T-helper 9 cell (primary cell): ENCODE measurements around the gene NOS1.

Experiments
- DNase-seq: peaks from one replicate; pipeline ENCODE4 v3.0.0-alpha.2; 2020

NOS1 gene

DNA sequence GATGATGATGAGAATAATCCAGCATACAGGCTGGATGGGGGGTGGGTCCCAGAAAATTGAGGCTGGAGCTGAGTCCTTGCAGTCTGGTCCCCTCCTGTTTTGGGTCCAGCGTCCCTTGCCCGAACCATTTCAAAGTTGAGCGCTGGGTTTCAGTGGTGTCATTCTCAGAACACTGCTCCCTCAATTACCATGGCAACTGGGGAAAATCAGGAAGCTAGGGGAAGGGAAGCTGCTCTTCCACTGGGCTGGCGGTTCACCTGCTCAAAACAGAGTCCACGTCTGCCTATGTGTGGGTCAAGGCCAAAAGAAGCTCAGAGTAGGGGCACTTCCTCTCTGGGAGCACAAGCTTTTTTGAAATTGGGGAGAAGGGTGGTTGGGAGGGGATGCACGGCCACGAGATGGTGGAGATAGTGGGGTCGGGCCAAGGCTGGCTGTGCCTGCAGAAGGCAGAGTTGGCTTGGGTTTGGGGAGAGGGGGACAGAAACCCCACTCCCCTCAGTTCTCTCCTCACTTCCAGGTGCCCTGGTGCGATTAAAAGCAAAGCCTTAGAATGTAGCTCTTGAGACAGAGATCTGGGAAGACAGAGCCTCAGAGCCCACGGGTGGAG, 1.7 kb upstream of the NOS1 start:
- DNase-seq = no peak

DNA sequence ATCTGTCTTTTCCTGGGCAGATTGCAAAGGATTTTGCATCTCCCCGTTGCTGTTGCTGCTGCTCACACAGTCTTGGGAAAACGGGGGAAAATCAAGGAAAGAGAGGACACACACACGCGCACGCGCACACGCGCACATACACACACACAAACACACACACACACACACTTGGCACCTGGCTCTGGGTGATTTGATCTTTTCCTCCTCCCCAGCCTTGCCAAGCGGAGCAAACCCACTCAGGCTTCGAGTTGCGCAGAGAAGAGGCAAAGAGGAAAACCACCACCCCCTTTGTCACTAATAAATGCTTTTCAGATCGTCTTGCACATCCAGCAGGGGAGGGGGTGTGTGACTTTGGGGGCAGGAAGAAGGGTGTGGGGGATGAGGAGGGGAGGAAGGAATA, 965 bp upstream of the NOS1 start:
- DNase-seq = no peak

DNA sequence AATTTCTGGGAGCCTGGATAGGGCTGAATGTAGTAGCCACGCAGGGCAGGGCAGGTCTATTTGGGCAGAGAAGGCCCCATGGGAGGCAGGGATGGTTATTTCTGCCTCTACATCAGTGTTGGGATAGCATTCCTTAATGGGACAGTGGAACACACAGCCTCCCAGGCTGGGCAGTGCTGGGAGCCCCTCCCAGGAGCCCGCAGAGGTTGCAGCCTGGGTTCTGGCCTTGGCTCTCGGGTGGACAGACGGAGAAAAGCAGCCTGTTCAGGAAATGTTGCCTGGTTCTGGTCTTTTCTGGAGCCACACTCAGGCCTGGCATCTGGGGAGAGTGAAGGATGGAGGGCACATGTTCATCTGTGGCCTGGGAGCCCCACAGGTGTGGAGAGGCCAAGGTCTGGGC, 479 bp upstream of the NOS1 start:
- DNase-seq = no peak

DNA sequence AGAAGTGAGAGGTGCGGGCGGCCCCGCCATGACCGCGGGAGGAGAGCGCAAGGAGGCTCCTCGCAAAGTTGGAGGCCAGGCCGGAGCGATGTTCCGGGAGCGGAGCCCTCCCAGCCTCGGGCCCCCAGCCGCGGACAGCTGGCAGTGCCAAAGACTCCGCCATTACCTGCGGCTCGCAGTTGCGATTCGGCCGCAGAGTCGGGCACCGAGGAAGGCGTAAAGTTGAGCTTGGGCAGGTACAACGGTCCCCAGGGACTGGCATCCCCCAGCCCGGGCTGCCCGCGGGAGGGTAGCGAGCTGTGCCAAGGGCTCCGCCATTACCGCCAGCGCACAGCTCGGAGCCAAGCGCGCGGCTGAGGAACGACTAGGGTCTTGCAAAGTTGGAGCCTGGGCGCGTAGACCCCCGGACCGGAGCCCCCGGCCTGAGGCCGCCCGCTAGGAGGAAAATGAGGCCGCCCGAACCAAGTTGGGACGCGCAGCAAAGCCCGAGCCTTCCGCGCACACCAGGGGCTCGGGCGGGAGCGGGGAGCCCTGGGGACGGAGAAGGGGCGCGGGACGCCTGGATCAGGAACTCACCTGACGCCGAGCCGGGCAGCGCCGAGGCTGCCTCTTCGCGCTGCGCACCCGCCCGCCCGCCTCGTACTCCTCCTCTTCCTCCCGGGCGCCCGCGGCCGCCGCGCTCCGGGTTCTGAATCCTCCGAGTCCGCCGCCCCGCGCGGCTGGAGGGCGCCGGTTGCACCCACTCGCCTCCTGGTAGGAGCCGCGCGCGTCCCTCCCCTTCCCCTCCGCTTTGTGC, 677 bp downstream of the NOS1 start:
- DNase-seq = no peak

DNA sequence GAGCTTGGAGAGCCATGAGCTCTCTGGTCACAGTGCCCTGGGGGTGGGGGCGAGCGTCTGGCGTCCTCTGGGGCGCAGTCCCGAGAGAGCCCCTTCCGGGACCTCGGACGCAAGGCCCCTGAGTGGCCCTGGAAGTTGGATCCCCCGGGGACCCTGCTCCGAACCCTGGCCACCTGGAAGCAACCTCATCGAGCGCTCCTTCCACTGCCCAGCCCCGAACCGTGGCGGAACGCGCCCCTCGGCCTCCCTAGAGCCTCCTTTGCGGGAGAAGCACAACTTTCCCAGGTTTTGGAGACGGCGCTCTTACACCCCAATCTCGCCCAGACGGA, 1.2 kb downstream of the NOS1 start:
- no peak for DNase-seq

DNA sequence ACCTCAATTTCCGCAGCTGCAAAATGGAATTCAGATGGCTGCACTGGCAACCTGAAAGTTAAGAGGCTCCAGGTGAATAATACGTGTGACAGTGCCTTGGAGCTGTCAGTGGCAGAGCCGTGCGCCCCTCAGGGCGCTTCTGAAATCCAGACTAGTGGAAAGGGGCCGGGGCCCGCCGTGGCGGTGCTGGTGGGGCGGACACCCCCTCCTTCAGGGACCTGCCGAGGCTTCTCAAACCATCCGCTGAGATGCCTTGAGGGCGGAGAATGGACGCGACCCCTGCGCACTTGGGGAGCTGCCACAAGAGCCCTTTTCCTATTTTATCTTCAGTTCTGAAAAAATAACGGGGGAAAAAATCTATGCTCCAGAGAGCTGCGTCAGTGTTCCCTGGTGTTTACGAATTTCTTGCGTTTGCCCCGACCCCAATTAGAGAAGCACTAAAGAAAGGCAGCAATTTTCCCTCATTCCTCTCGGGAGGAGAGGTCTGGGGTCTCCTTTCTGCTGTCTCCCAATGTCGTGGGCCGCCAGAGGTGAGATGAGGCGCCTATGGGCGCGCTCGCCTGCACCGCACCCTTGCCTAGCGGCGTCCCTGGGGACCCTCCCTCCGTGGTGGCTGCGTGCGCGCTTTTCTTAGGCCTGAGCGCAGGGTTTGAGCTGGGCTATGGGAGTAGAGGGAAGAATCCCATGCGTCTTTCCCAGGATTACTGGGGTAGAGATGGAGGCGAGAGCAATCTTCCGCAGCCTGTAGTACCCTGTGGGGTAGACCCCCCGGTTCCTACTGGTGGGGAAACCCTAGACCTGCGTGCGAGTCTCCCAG, 2.2 kb downstream of the NOS1 start:
- no peak for DNase-seq

DNA sequence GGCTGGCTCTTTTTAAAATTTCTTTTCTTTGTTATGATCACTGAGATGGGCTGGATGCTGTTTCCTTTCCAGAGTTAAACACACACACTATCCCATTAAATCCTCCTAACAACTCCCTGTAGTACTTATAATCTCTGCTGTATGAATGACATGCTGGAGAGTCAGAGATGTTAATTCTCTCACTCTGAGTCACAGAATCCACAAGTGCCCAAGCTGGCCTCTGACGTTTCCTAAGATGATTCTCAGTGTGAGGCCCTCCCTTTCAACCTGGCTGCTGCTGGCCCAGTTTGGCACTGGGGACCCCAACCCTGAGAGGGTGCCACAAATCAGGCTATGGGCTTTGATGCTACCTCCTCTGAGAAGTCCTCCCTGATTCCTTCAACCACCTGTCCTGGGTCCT, 5.4 kb downstream of the NOS1 start:
- no peak for DNase-seq

DNA sequence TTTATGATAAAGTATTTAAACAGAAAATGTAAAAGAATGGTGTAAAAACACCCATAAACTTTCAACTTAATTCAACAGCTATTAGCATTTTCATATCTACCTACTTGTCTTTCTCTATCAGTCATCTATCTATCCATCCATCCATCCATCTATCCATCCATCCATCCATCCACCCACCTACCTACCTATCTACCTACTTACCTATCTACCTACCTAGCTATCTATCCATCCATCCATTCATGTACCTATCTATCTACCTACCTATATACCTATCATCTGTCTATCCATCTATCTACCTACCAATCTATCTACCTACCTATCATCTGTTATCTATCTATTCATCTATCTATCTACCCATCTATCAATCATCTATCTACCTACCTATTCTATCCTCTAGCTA, 8.5 kb downstream of the NOS1 start:
- DNase-seq = no peak

DNA sequence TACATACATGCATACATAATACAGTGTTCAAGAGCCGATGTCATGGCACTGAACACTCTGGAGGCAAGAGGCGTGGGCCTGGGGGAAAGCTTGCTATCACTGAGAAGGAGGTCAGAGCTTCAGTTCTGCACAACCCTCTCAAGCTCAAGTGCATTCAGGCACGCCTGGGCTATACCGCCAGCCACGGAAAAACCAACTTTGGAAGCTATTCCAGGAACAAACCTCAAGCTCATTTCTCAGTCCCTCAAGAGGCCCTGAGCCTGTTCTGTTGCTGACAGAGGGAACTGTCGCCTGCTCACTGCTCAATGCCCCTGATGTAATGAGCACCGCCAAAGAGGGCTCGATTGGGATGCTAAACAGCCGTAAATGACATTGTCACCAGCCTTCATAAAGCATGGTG, 9.2 kb downstream of the NOS1 start:
- DNase-seq = no peak

DNA sequence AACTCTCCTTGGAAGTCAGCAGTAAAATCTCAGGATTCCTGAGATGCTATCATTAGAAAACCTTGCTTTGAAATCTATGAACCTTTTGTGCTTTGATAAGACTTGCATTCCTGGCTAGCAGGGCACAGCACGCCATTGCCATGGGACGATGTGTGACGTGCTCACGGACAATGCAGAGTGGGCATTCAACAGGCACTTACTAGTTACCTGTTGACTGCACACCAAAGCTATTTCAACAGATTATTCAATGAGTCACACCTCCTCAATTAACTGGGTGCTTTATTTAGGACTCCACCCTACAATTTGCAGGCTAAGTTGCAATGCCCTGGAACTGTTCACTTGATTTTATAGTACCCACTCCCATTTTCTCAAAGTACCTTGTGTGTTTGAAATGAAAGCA, 11.3 kb downstream of the NOS1 start:
- DNase-seq = no peak

DNA sequence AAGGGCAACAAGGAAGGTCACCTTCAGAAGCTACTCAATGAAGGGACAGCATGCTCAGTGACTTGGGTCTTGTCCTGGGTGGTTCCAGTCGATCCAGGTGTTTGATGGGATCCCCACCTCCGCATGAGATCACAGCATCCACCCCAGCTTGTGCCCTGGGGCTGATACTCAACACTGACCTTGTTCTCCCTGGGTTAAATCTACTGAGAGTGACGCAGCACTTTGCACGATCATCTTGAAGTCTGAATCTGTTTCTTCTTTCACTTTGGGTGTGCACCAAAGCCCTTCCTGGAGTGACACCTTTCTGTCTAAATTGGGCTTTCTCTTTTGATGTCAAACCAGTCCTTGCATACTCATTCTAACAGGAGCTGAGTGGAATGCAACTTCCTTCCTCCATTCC, 13.8 kb downstream of the NOS1 start:
- DNase-seq = no peak

DNA sequence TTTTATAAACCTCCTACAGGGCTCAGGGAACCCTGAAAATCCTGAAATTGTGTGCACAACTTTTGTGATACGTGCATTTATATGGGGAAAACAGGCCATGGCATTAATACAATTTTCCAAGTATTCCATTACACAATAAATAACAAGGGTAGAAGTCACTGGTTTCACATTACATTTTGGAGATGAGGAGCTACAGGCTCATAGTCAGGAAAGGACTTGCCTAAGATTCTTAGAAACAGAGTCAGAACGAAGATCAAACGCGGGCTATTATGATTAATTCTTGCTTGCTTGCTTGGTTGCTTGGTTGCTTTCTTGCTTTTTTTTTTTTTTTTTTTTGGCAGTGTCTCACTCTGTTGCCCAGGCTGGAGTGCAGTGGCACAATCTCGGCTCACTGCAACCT, 16.7 kb downstream of the NOS1 start:
- no peak for DNase-seq

DNA sequence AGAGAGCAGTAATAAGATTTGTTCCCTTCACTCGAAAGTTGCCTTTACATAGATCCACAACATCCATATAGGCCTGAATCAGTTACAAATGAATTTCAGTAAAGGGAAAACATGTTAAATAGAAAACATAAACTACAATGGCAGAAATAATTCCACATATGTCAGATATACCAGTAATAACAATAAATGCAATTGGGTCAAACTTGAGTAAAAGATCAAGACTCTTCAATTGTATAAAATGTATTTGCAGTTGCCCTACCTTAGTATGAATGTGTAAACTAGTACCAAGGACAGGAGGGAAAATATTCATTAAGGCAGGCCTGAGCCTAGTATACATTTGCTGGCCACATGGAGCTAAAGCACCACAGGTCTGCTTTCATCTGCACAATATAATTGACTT, 17.6 kb downstream of the NOS1 start:
- DNase-seq = no peak

DNA sequence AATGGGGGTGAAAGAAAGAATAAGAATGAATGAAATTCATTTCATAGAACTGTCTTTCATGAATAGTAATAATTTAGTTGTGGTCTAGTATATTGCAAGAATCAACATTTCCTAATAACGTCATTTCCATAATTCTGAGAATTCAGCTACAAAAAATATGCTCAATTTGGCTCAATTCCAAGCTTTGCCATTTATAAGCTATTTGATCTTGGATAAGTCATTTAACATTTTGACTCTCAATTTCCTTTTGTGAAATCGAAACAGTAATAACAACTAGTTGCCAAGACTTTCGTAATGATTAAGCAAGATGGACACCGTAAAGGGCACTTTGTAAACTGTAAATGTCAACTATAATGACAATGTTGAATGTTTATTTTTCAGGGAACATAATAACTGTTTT, 18.1 kb downstream of the NOS1 start:
- DNase-seq = no peak

DNA sequence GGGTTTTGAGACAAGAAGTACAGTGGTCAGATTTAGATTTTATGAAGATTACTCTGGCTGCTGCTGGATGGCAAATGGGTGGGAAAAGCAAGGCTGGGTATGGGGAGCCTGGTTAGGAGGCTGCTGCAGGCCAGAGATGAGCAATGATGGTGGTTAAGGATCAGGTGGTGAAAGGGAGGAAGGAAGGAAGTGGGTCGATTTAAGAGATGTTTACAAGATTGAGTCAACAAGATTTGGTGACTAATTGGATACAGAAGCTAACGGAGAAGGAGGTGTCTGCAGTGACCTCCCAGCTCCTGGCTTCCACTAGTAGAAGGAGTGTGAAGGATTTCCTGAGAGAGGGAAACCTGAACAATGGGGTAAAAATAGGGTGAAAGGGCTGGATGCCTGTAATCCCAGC, 18.7 kb downstream of the NOS1 start:
- DNase-seq = no peak

DNA sequence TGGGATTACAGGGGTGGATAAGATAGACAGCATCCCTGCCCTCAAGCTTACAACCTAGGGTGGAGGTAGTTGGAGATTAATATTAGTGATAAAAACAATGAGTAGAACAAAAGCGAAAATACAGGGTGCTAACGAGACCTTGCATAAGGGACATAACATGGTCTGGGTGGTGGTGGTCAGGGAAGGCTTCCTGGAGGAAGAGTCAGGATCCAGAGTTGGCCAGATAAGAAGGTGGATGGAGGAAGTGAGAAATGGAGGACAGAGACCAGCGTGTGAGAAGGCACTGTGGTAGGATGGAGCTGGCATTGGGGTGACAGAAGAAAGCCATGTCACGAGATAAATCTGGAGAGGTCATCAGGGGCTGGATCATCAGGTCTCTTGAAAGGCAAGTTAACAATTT, 19.2 kb downstream of the NOS1 start:
- DNase-seq = no peak

DNA sequence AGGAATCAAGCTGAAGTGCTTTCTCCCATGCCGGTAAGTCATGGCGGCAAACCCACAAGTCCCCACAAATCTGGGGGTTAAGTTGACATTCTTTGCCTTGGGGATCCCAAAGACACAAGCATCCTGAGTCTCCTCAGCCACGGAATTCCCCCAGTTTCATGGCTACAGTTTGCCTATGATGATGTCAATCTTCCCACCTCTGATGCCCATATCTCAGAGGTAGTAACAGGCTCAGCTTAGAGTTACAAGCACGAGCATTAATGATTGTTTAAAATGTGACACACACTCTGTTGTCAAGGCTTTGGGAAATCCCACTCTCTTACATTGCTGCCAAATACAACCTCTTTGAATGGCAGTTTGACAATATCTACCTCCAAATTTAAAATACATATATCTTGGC, 22.3 kb downstream of the NOS1 start:
- no peak for DNase-seq

DNA sequence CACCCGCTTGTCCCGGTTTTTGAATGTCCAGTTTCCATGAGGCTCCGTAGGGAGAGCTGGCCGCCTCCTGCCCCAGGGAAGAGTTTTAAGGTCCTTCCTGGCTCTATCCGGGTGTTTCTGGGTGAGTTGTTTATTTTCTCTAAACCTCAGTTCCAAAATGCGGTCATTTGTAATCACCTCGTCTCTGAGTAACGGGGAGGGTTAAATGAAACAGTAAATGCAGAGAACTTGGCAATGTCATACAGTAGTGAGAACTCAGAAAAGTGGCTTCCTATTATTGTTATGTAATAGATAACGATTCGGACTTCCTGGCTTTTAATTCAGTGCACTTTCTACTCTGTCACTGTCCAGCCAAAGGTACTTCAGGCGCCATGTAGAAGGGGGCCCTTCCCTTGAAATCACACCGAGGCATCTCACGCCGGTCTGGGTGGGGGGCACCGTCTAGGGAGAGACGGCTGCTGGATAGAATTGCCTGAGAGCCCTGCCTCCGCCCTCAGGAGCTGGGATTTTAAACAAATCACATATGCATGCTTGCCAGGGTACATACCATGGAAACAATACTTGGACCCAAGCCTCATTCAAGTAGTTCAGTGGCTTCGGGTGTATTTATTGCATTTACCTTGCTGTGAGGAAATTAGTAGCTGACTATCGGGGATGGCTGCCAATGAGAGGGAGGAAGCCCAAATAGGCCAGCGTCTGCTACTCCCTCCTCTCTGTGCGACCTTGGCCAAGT, 26.4 kb downstream of the NOS1 start:
- DNase-seq = no peak

DNA sequence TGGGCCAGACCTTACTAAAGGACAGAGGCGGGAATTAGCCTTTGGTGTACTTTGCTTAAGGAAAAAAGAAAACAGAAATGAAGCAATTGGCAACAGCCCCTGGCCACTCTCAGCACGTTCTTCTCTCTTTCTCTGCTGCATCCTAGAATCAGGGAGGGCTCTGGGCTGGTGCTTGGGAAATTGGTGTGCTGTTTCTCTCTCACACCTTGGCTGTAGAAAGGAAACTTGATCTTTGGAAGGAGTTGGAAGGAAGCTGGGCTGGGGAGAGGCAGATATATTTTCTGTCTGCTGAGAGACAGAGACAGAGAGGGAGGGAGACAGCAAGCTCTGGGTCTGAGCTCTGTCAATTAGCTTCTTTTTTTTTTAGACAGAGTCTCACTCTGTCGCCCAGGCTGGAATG, 27.4 kb downstream of the NOS1 start:
- DNase-seq = no peak

DNA sequence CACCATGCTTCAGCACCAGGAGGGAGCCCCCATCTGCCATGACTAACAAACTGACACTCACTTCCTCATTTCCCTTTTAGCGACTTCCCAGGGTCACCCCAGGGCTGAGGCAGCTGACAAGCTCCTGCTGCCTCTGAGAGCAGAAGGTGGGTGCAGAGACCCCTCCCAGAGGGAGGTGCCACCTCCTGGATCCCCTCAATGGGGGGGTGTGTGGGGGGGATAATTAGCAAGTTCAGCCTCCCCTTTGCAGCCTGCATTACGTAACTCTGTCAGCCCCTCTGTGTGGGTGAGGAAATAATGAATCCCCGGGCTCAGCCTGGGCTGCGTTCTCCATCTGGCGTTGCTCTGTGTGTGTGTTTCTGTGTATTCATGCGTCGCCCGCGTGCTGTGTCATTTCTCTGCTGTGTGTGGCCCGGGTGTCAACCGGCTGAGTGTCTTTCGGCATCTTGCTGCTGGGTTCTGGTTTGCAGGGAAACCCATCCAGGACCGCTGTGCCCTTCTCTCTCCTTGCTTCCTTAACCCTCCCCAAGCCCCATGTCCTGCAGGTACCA, 28.0 kb downstream of the NOS1 start:
- no peak for DNase-seq

DNA sequence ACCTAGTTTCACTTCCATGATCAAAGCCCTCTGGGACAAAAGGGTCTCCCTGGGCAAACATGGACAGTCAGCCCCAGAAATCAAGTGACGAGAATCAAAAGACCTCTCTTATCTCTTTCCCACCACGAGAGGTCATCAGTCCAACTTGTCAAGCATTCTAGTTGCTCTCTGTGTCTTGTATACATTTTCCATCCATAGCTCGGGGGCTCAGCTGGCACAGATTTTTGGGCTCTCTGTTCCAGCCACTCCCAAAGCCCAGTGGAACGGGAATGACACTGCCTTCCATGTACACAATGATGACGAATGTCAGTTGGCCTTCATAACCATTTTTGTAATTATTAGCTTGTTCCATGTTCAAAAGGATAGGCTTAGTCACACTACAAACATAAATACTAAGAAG, 29.7 kb downstream of the NOS1 start:
- no peak for DNase-seq

DNA sequence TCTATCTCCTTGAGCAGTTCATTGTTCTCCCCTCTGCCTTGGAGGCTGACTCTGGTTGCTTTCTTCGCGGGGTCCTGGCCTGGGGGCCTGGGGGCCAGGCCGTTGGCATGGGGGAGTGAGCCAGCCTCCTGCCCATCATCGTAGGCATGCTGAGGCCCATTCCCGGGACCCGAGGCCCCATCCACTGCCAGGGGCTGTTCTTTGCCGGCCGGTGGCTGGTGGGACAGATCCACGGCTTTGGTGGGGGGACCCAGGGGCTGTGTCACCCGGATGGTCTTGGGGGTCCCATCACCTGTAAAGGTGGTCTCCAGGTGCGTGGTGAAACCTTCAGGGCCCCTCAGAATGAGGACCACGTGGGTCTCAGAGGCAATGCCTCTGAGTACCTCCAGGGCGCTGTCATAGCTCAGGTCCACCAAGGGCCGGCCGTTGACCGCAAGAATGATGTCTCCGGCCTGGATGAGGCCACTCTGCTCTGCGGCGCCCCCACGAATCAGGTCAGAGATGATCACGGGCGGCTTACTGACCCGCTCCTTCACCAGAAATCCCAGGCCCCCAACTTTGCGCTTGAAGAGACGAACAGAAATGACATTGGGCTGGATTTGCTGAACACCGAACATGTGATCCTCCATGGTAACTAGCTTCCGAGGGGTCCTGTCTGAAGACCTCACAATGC, 30.8 kb downstream of the NOS1 start:
- DNase-seq = no peak

DNA sequence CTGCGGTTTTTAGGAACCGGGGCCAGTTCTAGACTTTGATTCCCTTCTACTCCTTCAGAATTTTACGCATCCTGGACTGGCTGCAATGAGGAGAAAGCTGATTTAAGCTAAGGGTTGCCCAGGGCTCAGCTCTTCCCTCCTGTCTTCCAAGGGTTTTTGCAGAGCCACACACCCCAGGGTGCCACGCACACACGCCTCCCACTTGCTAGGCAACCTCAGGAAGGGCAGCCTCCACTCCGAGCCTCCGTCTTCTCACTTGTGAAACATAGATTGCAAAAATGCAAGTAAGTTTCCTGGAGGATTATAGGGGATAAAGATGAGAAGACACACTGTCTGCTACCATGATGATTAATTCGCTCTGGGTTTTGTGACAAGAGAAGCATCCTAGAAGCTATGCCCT, 31.7 kb downstream of the NOS1 start:
- DNase-seq = no peak
